Upper lobe of right lung (tissue), 1 donor: ENCODE measurements around the gene CKS2. TPM values are rescaled to one million over a fixed set of nuclear protein-coding genes. Genes with fewer than 3 reads are reported as not detected.
"Not testable (repeated sequence)": the region's sequence is repeated elsewhere in the genome, so short reads cannot be mapped to it uniquely, and the experiment has no call there.

ENCODE experiments used
- ATAC-seq: fragments of 200-7000 bp; cut with Tn5 transposase; one replicate; pipeline ENCODE4 v1.9.1; 2020; ENCODE audit warnings: mild to moderate bottlenecking, moderate library complexity
- DNase-seq: peaks from one replicate; pipeline ENCODE4 v3.0.0-alpha.2; 2020
- H3K27ac ChIP-seq: fragments of 200-600 bp; one replicate; pipeline ENCODE4 v1.8.0; 2022
- H3K27me3 ChIP-seq: fragments of 200-600 bp; one replicate; pipeline ENCODE4 v1.8.0; 2022; ENCODE audit warnings: mild to moderate bottlenecking
- H3K36me3 ChIP-seq: fragments of 200-600 bp; one replicate; pipeline ENCODE4 v1.8.0; 2022
- H3K4me1 ChIP-seq: fragments of 200-600 bp; one replicate; pipeline ENCODE4 v1.8.0; 2022
- H3K4me3 ChIP-seq: fragments of 200-600 bp; one replicate; pipeline ENCODE4 v1.8.0; 2022; ENCODE audit warnings: mild to moderate bottlenecking
- H3K9me3 ChIP-seq: fragments of 200-600 bp; one replicate; pipeline ENCODE4 v1.8.0; 2022
- intact Hi-C: fragments of 100-400 bp; cut with DNase I; formaldehyde crosslinking; loops from one replicate; pipeline ENCODE4 v1.11.0; 2022
- total RNA-seq: library from RNA; stranded (reverse); fragmentation: NEBNext Ultra II Directional; extraction: Animal tissue kit (Norgen Biotek cat#: 25700); gene quantifications from one replicate; pipeline ENCODE4 v1.2.1, GENCODE V29; 2021
- TF ChIP-seq, protein P1 (sequence below): fragments of 200-600 bp; IDR thresholded peaks from one replicate; pipeline ENCODE4 v1.8.0; 2022; ENCODE audit warnings: antibody characterized with exemption
- donor health status: DM: no; HTN: yes; CAD: no; lungs with severe emphysema.

Gene CKS2
- total RNA-seq, 1 donor from 2014 or later: 15.0 TPM

DNA sequence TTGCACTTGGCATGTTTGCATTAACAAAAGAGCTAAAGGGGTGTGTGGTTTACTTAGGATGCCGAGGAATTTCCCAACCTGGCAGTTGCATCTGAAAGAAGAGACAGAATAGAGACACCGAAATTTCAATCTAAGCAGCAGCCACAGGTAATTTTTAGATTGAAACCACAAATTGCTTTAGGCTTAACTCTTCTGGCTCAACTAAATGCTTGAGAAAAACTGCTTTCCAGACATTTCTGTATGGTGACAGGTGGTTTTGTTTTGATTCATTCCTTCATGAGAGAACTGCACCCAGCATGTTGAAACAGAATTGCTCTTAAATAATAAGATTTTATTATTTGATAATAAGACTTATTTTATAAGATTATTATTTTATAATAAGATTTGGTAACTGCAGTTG, 28.8 kb downstream of the CKS2 start:
- H3K36me3 ChIP-seq: peaks cover 95% of the 10 kb centered on the region
- H3K9me3 ChIP-seq: no peaks in the 10 kb centered on the region
- intact Hi-C loops: no loop called here
- H3K4me3 ChIP-seq: no peak overlapping the region
- no peak for DNase-seq
- no peak for ATAC-seq
- no peak overlapping the region for H3K27ac ChIP-seq
- no peaks in the 10 kb centered on the region for H3K27me3 ChIP-seq
- H3K4me1 ChIP-seq: no peaks in the 10 kb centered on the region
- TF ChIP-seq, protein P1, sequence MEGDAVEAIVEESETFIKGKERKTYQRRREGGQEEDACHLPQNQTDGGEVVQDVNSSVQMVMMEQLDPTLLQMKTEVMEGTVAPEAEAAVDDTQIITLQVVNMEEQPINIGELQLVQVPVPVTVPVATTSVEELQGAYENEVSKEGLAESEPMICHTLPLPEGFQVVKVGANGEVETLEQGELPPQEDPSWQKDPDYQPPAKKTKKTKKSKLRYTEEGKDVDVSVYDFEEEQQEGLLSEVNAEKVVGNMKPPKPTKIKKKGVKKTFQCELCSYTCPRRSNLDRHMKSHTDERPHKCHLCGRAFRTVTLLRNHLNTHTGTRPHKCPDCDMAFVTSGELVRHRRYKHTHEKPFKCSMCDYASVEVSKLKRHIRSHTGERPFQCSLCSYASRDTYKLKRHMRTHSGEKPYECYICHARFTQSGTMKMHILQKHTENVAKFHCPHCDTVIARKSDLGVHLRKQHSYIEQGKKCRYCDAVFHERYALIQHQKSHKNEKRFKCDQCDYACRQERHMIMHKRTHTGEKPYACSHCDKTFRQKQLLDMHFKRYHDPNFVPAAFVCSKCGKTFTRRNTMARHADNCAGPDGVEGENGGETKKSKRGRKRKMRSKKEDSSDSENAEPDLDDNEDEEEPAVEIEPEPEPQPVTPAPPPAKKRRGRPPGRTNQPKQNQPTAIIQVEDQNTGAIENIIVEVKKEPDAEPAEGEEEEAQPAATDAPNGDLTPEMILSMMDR: no peak

DNA sequence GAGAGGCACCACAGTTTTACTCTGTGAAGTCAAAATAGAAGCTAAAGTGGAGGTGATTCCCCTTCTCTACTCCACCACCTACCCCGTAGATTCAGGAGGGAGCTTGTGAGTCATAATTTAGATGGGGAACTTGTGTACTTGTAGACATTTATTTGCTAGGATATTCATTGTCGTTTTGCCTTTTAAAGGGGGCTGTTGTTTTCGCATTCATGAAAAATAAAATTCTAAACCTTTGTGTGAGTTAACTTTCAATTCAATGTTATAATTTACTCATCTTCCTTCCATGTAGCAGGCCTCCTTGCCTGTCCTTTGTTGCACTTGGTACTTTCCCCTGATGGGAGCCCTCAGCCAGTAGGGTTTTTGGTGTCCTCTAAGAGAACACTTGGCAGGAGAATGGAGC, 29.3 kb downstream of the CKS2 start:
- DNase-seq: no peak
- Histone ChIP-seq H3K4me3 (no peak overlapping the region), H3K27ac (no peak overlapping the region), H3K27me3 (no peaks in the 10 kb centered on the region), H3K4me1 (no peaks in the 10 kb centered on the region), H3K36me3 (peaks cover 95% of the 10 kb centered on the region), H3K9me3 (no peaks in the 10 kb centered on the region)
- intact Hi-C loops: no loop called here
- ATAC-seq: no peak
- TF ChIP-seq, protein P1: no peak

DNA sequence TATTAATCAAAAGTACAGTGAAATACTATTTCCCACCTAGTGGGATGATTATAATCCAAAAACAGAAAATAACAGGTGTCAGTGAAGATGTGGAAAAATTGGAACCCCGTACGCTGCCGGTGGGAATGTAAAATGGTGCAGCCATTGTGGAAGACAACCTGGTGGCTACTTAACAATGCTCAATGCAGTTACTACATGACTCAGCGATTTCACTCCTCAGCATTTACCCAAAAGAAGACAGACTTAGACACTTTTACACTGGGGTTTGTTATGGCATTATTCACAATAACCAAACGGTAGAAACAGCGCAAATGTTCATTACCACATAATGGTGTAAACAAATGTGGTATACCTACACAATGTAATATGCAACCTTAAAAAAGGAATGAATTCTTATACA, 31.2 kb downstream of the CKS2 start:
- Histone ChIP-seq H3K27ac (no peak overlapping the region), H3K27me3 (no peaks in the 10 kb centered on the region), H3K4me1 (no peaks in the 10 kb centered on the region), H3K9me3 (no peaks in the 10 kb centered on the region), H3K4me3 (no peak overlapping the region), H3K36me3 (peaks cover 96% of the 10 kb centered on the region)
- no peak for DNase-seq
- TF ChIP-seq, protein P1: no peak
- no peak for ATAC-seq
- intact Hi-C loops: no loop called here

DNA sequence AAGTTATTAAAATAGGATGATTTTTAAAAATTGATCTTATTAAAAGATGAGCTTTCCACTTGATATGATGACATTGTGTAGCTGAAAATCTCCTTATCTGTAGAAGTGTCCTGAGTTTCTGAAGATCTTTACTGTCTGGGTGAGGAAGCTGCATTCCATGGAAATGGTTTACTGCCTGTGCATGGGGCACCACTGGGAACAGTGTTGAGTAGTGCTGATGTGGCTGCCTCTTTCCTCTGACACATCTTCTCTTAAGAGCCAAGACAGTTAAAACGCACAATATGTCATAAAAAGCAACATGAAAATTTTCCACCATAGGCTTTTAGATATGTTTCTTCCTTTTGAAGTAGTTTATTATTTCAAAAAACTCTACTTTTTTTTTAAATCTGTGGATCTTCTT, 32.0 kb downstream of the CKS2 start:
- TF ChIP-seq, protein P1: no peak
- Histone ChIP-seq H3K4me1 (no peaks in the 10 kb centered on the region), H3K27me3 (no peaks in the 10 kb centered on the region), H3K36me3 (peaks cover 96% of the 10 kb centered on the region), H3K9me3 (no peaks in the 10 kb centered on the region), H3K4me3 (no peak overlapping the region), H3K27ac (no peak overlapping the region)
- DNase-seq (no peak), ATAC-seq (no peak)
- intact Hi-C loops: no loop called here

DNA sequence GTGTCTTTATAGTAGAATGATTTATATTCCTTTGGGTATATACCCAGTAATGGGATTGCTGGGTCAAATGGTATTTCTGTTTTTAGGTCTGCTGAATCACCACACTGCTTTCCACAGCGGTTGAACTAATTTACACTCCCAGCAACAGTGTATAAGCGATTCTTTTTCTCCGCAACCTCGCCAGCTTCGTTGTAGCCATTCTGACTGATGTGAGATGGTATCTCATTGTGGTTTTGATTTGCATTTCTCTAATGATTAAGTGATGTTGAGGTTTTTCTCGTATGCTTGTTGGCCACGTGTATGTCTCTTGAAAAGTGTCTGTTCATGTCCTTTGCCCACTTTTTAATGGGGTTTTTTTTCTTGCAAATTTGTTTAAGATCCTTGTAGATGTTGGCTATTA, 32.8 kb downstream of the CKS2 start:
- H3K9me3 ChIP-seq, H3K4me1 ChIP-seq, H3K4me3 ChIP-seq, ATAC-seq, H3K27me3 ChIP-seq, H3K27ac ChIP-seq, DNase-seq, intact Hi-C loops: not testable (repeated sequence)
- H3K36me3 ChIP-seq: peaks cover 97% of the 10 kb centered on the region

DNA sequence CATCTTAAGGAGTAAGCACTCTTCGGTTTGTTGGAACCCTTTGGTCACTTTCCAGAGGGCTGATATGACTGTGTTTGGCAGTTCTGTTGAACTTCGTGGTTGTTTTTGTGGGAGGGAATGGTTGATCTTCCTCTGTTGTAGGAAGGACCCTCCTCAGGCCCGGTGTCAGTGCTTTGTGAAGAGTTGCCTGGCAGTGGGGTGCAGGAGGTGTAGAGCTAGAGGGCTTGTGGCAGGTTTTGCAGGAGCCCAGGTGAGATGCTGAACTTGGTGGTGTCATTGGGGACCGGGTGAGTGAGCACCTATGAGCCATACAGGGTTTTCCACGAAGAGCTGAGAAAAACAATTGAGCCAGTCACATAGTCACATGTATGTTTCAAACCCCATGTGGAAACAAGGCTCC, 34.5 kb downstream of the CKS2 start:
- H3K4me3 ChIP-seq: no peak overlapping the region
- ATAC-seq (no peak), DNase-seq (no peak)
- peaks cover 97% of the 10 kb centered on the region for H3K36me3 ChIP-seq
- no peaks in the 10 kb centered on the region for H3K4me1 ChIP-seq
- intact Hi-C loops: no loop called here
- no peak overlapping the region for H3K27ac ChIP-seq
- no peaks in the 10 kb centered on the region for H3K9me3 ChIP-seq
- TF ChIP-seq, protein P1: no peak
- no peaks in the 10 kb centered on the region for H3K27me3 ChIP-seq
